Prostate gland (tissue), 2 donors: Measurements from ENCODE around the gene TSC22D3.

Experiments used
- POLR2A ChIP-seq: fragments of 450-650 bp; IDR thresholded peaks from one replicate; pipeline ENCODE4 v1.6.1; 2016; ENCODE audit warnings: antibody characterized with exemption, mild to moderate bottlenecking
- POLR2AphosphoS5 ChIP-seq: sonication (generic); formaldehyde crosslinking; IDR thresholded peaks from one replicate; pipeline ENCODE4 v1.6.1; 2017; ENCODE audit warnings: antibody characterized with exemption
- TF ChIP-seq, protein P1 (sequence below), 4 experiments: fragments of 200-600 bp in 2 of 4; fragments of 450-650 bp in 2 of 4; sonication (generic) in 2 of 4; IDR thresholded peaks; 1 replicate in 3 of 4; 2 replicates in 1 of 4; pipeline ENCODE4 v1.5.1; 2016 to 2019; ENCODE audit warnings: antibody characterized with exemption in 4 of 4, mild to moderate bottlenecking in 2 of 4, moderate library complexity in 2 of 4

DNA sequence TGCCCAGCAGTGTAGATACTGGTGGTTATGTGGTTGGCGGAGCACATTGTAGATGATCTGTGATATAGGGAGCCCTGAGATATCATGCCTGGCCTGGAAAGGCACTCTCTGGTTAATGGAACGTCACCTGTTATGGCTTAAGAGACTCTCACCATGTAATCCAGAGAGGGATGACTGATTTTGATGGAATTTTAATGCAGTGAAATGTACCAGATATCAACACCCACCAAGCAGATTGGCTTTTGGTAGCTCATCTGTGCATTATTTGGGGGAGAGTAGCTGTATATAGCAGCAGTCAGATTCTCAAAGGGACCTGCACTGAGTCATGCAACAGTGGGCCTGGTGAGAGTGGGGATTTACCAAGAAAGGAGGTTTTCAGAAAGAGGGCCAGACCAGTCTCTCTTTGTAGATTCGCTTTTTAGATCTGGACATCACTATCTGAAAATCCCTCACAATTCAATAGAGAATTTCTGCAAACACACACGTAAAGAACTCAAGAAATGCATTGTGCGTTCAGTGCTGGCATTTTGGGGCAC, 17.3 kb downstream of the TSC22D3 start:
- TF ChIP-seq, protein P1, sequence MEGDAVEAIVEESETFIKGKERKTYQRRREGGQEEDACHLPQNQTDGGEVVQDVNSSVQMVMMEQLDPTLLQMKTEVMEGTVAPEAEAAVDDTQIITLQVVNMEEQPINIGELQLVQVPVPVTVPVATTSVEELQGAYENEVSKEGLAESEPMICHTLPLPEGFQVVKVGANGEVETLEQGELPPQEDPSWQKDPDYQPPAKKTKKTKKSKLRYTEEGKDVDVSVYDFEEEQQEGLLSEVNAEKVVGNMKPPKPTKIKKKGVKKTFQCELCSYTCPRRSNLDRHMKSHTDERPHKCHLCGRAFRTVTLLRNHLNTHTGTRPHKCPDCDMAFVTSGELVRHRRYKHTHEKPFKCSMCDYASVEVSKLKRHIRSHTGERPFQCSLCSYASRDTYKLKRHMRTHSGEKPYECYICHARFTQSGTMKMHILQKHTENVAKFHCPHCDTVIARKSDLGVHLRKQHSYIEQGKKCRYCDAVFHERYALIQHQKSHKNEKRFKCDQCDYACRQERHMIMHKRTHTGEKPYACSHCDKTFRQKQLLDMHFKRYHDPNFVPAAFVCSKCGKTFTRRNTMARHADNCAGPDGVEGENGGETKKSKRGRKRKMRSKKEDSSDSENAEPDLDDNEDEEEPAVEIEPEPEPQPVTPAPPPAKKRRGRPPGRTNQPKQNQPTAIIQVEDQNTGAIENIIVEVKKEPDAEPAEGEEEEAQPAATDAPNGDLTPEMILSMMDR (IDR thresholded peaks at IDR 0.05) = no peak
- TF ChIP-seq POLR2AphosphoS5 = no peak
- no peak for TF ChIP-seq POLR2A
